ENCODE data around the gene ANKH.

The ANKH gene

DNA sequence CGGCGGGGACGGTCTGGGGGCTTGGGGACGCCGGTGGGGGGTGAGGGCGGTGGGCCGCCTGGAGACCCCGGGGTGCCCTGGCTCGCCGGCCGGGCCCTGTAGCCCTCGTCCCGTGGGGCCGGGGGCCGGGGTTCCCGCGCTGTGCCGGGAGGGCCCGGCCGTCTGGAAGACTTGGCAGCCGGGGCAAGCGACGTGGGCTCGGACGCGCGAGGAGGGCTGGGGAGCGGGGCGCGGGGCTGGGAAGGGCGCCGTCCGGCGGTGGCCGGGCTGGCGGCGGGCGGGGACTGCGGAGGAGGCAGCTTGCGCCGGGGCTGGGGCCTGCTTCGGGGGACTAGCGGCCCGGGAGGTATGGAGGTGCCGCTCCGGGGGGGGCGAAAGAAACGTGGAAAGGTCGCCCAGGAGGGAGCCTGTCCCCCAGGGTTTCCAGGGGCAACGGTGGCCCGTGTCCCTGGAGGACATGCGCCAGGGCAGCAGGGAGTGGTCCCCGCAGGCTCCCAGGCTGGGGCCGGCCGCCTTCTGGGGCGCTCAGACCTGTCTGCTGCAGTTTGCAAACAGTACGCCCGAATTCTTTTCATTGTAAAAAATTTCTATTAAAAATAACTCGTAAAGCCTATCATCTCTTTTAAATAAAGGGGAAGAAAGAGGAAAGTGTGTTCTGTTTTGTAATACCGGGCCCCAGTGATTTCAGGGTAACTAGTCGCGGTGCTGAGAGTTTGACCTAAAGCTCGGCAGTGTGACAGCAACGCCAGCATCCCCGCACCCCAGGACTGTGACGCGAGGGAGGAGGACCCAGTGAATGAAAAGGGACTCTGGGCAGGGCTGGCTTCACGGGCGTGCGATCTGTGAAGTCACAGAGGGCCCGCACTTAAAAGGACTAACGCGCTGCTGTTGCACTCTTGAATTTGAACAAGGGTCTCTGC is 752 bp upstream of the ANKH start:
- no peak for TF ChIP-seq Cebpa-rat (IDR thresholded peaks at IDR 0.05)
- Histone ChIP-seq H4K20me1 (peaks cover 35% of the 10 kb centered on the region), H3K9me3 (no peaks in the 10 kb centered on the region), H3K36me3 (no peaks in the 10 kb centered on the region), H3K27ac (peak overlapping the region; percentile 68), H3K4me1 (peaks cover 34% of the 10 kb centered on the region), H3K4me3 (peak overlapping the region; percentile 87), H3K4me2 (peak overlapping the region; percentile 95), H3K27me3 (peaks cover 24% of the 10 kb centered on the region), H3K9ac (peak overlapping the region; percentile 85)

GRCh38 chr5:14870337-14871213 is 1.0 kb downstream of the ANKH start:
- Histone ChIP-seq H3K9ac (peak overlapping the region; percentile 85), H3K27me3 (peaks cover 24% of the 10 kb centered on the region), H3K4me1 (peaks cover 34% of the 10 kb centered on the region), H3K4me2 (peak overlapping the region; percentile 98), H4K20me1 (peaks cover 52% of the 10 kb centered on the region), H3K36me3 (no peaks in the 10 kb centered on the region), H3K4me3 (peak overlapping the region; percentile 87), H3K9me3 (no peaks in the 10 kb centered on the region), H3K27ac (no peak overlapping the region)
- no peak for TF ChIP-seq Cebpa-rat (IDR thresholded peaks at IDR 0.05)

GRCh38 chr5:14869668-14870164 is 1.9 kb downstream of the ANKH start:
- Histone ChIP-seq H3K4me3 (peak overlapping the region; percentile 87), H3K36me3 (no peaks in the 10 kb centered on the region), H4K20me1 (peaks cover 60% of the 10 kb centered on the region), H3K9ac (peak overlapping the region; percentile 85; the same call in 1 of the 2 replicates), H3K27me3 (peaks cover 24% of the 10 kb centered on the region), H3K4me2 (peak overlapping the region; percentile 98), H3K27ac (no peak overlapping the region), H3K4me1 (peaks cover 34% of the 10 kb centered on the region), H3K9me3 (no peaks in the 10 kb centered on the region)
- no peak for TF ChIP-seq Cebpa-rat (IDR thresholded peaks at IDR 0.05)

DNA sequence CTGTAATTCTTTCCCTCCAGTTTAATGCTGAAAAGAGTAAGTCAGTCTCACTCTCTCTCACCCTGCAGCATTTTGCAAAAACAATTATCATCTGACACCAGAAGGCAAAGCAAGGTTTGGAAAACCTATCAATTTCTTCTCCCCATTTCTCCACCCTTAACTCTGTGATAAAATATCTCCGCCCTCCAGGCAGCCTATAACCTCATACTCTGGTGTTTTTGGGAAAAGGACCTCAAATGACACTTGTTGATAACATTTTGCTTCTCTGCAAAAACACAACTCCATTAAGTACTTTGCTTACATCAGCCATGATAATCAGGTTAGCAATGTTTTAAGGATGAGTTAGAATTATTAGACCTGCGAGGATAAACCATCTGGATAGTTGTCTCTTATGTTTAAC is 2.3 kb downstream of the ANKH start:
- Histone ChIP-seq H3K4me1 (peaks cover 34% of the 10 kb centered on the region), H3K4me3 (no peak overlapping the region), H3K36me3 (no peaks in the 10 kb centered on the region), H3K27me3 (peaks cover 21% of the 10 kb centered on the region), H3K4me2 (peak overlapping the region; percentile 98), H4K20me1 (peaks cover 64% of the 10 kb centered on the region), H3K27ac (no peak overlapping the region), H3K9ac (no peak overlapping the region), H3K9me3 (no peaks in the 10 kb centered on the region)
- TF ChIP-seq Cebpa-rat (IDR thresholded peaks at IDR 0.05) = no peak

DNA sequence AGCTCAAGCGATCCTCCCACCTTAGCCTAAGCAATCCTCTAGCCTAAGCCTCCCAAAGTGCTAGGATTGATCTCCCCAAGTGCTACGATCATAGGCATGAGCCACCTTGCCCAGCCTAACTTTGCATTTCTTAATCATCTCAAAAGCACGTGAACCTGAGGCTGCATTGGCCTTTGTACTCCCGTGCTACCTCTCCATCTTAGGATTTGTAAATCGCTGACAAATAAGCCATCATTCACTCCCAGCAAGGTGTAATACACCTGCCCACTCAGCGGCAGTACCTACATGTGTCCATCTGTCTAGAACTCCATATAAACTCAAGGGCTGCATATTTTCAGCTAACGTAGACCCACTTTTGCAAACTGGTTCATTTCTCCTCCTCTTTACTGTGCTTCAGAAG is 2.8 kb downstream of the ANKH start:
- H3K9ac ChIP-seq = no peak overlapping the region
- H3K4me2 ChIP-seq = 0 out of 2 replicates have a peak overlapping the region, but pooled peaks have one; percentile 98
- no peaks in the 10 kb centered on the region for H3K36me3 ChIP-seq
- H4K20me1 ChIP-seq = peaks cover 69% of the 10 kb centered on the region
- no peak overlapping the region for H3K4me3 ChIP-seq
- TF ChIP-seq Cebpa-rat (IDR thresholded peaks at IDR 0.05) = no peak
- H3K27me3 ChIP-seq = peaks cover 17% of the 10 kb centered on the region
- peaks cover 34% of the 10 kb centered on the region for H3K4me1 ChIP-seq
- no peak overlapping the region for H3K27ac ChIP-seq
- no peaks in the 10 kb centered on the region for H3K9me3 ChIP-seq

DNA sequence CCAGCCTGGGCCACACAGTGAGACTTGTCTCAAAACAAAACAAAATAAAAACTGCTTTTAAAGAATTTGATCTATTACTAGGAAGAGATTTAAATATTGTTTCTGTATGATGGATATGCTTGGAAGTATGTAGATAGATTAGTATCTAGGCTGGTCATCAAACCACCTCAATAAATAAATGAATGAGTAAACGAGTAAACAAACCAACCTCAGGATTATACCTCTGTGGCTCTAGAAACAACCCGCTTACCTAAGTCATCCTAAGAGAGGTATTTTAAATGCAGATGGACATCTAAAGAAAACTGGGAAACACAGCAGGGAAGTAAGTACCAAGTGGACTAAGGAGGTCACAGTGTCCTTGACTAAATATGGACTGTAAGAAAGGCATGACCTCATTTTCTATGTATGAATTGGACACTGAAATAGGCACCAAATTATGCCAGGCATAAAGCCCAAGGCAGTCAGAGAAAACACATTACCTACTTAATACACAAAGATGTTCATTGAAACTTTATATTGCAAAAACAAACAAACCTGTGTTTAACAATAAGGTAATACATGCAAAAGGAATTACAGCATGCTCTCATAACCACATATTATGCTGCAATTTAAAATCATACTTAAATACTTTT is 7.3 kb downstream of the ANKH start:
- Histone ChIP-seq H3K27ac (no peak overlapping the region), H3K4me3 (no peak overlapping the region), H3K9me3 (no peaks in the 10 kb centered on the region), H3K4me1 (peaks cover 11% of the 10 kb centered on the region; the same call in 1 of the 2 replicates), H4K20me1 (peaks cover 99% of the 10 kb centered on the region), H3K4me2 (no peak overlapping the region), H3K9ac (no peak overlapping the region), H3K36me3 (peaks cover 11% of the 10 kb centered on the region; the same call in 1 of the 2 replicates), H3K27me3 (no peaks in the 10 kb centered on the region)
- no peak for TF ChIP-seq Cebpa-rat (IDR thresholded peaks at IDR 0.05)

DNA sequence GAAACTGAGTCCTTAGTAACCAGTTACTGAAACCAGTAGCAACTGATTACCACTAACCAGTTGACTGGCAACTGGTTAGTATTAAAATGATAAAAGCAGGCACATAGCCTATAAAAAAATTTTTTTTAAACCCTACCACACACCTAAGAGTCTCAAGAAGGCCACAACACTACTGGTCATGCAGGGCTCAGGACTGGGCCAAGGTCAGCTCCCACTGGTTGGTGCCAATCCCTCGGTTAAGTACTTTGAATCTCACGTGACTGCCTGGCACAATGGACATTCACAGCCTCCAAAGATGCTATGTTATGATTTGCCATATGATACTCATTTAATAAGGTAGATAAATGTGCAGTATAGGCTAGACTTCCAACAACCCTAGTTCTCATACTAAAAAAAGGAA is 8.5 kb downstream of the ANKH start:
- Histone ChIP-seq H4K20me1 (peaks cover 91% of the 10 kb centered on the region), H3K27me3 (no peaks in the 10 kb centered on the region), H3K9ac (no peak overlapping the region), H3K9me3 (no peaks in the 10 kb centered on the region), H3K27ac (no peak overlapping the region), H3K4me3 (no peak overlapping the region), H3K36me3 (peaks cover 11% of the 10 kb centered on the region; the same call in 1 of the 2 replicates), H3K4me1 (no peaks in the 10 kb centered on the region), H3K4me2 (no peak overlapping the region)
- TF ChIP-seq Cebpa-rat (IDR thresholded peaks at IDR 0.05) = no peak

- Histone ChIP-seq H3K4me2 (no peak overlapping the region), H4K20me1 (peaks cover 89% of the 10 kb centered on the region), H3K9ac (no peak overlapping the region), H3K27ac (no peak overlapping the region), H3K27me3 (no peaks in the 10 kb centered on the region), H3K9me3 (no peaks in the 10 kb centered on the region), H3K4me1 (no peaks in the 10 kb centered on the region), H3K4me3 (no peak overlapping the region), H3K36me3 (peaks cover 15% of the 10 kb centered on the region; the same call in 1 of the 2 replicates)
- TF ChIP-seq Cebpa-rat (IDR thresholded peaks at IDR 0.05) = no peak
These were observed 10.3 kb downstream of the ANKH start for GRCh38 chr5:14861123-14861765.

GRCh38 chr5:14859980-14860379 is 11.6 kb downstream of the ANKH start:
- no peak overlapping the region for H3K9ac ChIP-seq

More at GRCh38 chr5:14859980-14860379, 11.6 kb downstream of the ANKH start:
- H3K27me3 ChIP-seq = no peaks in the 10 kb centered on the region
- no peaks in the 10 kb centered on the region for H3K4me1 ChIP-seq
- TF ChIP-seq Cebpa-rat (IDR thresholded peaks at IDR 0.05) = no peak
- no peaks in the 10 kb centered on the region for H3K9me3 ChIP-seq
- H3K4me3 ChIP-seq = no peak overlapping the region
- peaks cover 91% of the 10 kb centered on the region for H4K20me1 ChIP-seq
- H3K4me2 ChIP-seq = no peak overlapping the region
- no peak overlapping the region for H3K27ac ChIP-seq
- H3K36me3 ChIP-seq = peaks cover 15% of the 10 kb centered on the region; the same call in 1 of the 2 replicates

Data from BLaER1 (cell line).